Right lung (tissue), 5 donors: ENCODE results near the gene SLC25A21. TPM values are rescaled to one million over a fixed set of nuclear protein-coding genes. Genes with fewer than 3 reads are reported as not detected.
"Not testable (repeated sequence)": the region's sequence is repeated elsewhere in the genome, so short reads cannot be mapped to it uniquely, and the experiment has no call there.

Experiments
- DNase-seq, 2 donors: peaks; one replicate each; pipeline ENCODE4 v3.0.0-alpha.2; 2013
- polyA plus RNA-seq, 5 donors: library from polyadenylated mRNA; unstranded; fragments of 120-200 nt; gene quantifications; one replicate each; pipeline versions ENCODE4 v1.2.1 to v1.2.3, GENCODE V29; 2013; ENCODE audit warnings: inconsistent platforms in 1 of 5, low replicate concordance in 1 of 5; ENCODE audit not compliant: insufficient read length in 5 of 5, insufficient read depth in 1 of 5

Gene SLC25A21
- polyA plus RNA-seq, 5 donors: 1.5 to 3.1 (median 2.7) TPM

DNA sequence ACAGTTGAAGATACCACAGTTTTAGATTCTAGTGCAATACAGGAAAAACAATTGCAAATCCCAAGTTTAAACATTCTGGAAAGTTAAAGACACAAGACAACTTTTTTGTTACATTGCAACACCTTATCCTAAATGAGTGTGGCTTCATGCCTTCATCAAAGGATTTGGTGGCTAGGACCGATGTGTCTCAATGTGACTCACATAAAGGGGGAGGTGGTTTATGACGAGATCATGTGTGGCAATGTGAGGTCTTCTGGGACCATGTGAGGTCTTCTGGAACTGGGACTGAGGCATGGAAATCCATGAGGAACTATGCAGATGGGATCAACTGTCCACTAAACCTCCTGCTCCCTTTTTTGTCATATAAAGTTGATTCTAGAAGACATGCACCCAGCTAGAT, 344.5 kb downstream of the SLC25A21 start:
- DNase-seq: no peak

DNA sequence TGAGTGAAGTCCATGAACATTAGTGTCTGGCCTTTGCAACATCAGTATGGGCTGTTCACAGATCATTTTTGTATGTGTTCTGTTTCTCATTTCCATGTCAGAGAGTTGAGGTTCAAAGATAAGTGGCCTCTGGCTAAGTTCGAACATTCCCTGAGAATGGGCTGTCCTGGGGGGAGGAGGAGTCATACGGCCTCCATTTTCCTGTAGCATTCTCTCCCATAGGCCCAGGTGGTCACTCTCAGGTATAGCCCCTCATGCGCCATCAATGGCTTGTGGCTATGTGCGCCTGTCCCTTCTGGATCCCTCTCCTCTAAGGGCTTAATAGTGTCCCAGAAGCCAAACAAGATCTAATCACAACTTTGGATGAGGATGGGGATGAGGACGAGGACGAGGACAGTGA, 345.8 kb downstream of the SLC25A21 start:
- no peak for DNase-seq

DNA sequence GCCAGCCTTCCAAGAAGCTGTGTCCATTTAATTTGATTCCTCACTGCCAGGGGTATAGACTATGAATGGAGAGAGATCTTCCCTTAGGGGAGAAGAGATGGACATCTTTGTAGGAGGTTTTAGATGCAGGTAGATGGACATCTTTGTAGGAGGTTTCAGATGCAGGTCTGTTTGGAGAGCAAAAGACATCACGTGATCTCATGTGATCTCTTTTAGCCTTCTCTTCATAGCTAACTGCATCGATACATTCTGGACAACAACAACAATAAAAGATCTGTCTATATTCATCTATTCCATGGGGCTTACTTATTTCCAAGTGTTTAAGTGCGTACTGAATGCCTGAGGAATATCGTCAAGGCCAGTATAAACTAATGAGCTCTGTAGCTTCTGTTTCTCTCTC, 347.6 kb downstream of the SLC25A21 start:
- no peak for DNase-seq

DNA sequence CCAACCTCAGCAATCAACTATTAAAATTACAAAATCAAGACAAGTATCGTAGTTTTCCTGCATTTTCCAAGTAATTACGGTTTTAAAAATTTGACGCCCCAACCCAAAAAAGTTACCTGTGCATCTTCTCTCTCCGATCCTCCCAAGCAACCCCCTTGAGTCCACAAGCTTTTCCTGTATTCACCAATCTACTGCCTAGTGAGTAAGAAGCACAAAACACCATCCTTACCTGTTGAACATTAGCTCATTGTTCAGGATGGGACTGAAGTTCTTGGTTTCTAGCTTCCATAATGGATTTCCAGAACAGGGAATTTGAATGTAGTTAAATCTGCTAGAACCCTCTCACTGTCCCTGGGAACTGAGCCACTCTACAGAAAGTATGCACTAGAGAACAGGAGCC, 348.8 kb downstream of the SLC25A21 start:
- DNase-seq: no peak

DNA sequence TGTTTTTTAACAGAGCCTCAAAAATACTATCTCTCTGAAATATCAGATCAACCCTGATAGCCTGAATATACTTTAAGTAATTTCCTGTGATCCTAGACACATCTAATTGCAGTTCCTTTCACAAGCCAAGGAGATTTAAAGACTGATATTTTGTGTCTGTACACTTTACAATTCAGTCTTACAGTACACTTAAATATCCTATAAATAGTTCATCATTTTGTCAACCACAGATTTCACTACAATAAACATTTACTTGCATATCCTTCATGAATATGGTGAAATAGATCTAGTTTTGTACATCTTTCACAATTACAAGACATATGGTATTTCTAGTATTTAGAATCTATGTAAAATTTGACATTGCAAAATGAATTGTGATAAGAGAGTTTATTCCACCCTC, 349.7 kb downstream of the SLC25A21 start:
- no peak for DNase-seq

- DNase-seq: no peak
These were observed 351.5 kb downstream of the SLC25A21 start for GRCh38 chr14:36820901-36821300.

GRCh38 chr14:36820111-36820709, 352.2 kb downstream of the SLC25A21 start:
- no peak for DNase-seq

DNA sequence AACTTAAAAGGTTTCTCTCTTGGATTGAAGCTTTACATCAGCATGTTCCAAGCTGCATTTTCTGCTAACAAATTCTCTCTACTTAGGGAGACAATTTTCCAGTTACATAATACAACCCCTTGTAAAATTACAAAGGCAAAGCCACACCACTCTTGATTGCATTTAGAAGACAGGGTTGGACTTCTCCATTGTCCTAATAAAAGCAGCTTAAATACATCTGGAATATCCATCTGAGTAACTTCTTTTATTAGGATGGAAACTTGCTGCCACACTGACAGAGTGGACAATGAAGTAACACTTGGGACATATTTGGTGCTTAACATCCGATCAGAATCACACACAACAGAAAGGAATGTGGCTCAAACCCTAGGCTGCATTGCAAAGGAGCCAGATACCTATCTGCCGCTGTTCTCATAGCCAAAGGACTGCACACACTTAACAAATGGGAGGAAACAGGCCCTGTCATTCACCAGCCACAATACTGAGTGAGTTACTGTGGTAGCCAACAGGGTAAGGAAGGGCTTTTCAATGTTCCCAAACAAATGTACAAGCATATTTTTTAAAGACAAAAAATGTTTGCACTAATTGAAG, 353.5 kb downstream of the SLC25A21 start:
- no peak for DNase-seq

GRCh38 chr14:36818246-36818645, 354.2 kb downstream of the SLC25A21 start:
- DNase-seq: no peak

GRCh38 chr14:36817071-36817930, 355.1 kb downstream of the SLC25A21 start:
- no peak for DNase-seq

GRCh38 chr14:36816481-36816880, 355.9 kb downstream of the SLC25A21 start:
- no peak for DNase-seq

DNA sequence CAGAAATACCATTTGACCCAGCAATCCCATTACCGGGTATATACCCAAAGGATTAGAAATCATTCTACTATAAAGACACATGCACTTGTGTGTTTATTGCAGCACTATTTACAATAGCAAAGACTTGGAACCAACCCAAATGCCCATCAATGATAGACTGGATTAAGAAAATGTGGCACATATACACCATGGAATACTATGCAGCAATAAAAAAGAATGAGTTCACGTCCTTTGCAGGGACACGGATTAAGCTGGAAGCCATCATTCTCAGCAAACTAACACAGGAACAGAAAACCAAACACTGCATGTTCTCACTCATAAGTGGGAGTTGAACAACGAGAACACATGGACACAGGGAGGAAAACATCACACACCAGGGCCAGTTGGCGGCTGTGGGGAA, 357.6 kb downstream of the SLC25A21 start:
- not testable (repeated sequence) for DNase-seq

- no peak for DNase-seq
These were observed 362.2 kb downstream of the SLC25A21 start for GRCh38 chr14:36810209-36810608.

DNA sequence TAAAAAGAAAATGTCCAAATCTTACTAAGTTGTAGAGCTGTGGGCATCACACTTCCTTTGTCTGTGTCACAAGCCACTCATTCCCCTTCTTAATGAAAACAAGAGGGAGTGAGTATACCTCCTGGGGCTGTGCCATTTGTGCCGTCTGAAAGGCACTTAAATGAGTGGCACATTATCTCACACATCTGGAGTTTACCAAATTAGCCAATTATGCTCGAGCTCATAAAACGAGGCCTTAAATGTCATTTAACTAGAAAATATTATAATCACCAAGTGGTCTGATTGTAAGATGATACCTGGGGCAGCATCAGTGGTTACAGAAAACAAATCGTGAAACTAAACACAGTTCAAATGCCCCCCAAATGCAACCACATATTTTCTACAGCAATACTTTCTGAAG, 364.7 kb downstream of the SLC25A21 start:
- no peak for DNase-seq

- no peak for DNase-seq
These were observed 367.3 kb downstream of the SLC25A21 start for GRCh38 chr14:36805131-36805559.

DNA sequence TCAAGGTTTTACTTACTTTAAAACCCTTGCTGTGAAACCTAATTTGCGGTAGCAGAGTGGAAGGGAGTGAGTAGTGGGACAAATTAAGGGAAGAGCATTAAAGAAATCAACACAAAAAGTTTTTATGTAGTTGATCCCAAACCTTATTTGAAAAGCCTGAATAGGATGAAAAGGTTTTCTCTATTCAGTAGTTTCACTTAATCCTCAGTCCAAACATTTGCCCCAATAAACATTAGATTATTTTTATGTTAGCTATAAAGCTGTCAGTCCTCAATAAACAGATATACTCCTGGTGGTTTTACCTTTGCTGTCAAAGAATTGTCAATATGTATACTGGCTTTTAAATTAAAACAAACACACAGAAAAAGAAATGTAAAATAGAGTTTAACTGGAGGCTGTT, 374.8 kb downstream of the SLC25A21 start:
- no peak for DNase-seq

DNA sequence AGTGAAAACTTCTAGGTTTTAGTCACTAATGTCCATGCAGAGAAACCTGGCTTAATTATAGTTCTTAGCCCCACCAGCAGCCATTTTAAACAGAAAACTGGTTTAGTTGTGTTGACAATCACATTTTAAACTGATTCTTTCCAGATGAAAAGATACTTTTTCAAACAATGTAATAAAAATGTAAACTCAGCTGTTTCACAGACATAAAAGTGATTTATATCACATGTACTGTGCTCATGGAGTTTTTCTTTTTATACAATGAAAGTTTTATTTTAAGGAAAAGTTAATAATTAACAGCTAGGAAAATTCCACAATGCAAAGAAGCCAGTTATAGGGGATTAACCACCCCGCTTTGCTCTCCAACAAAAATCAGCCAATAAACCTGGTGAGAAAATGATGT, 381.0 kb downstream of the SLC25A21 start:
- no peak for DNase-seq

DNA sequence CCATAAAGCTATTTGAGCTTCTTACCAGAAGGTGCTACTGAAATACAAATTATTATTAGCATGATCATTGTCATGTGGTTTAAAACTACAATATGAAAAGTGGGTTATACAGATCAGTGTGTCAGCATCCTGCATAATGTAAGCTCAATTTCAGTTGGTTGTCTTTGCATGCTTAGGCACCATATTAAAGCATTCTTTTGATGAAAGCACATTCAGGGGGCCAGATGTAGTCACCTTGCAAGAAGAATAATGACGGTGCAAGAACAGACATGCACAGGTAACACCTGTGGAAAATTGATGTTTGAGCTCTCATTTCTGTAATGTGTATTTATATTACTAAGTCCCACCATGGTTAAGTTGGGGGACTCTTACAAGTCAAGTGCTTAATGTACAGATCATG, 386.9 kb downstream of the SLC25A21 start:
- no peak for DNase-seq

DNA sequence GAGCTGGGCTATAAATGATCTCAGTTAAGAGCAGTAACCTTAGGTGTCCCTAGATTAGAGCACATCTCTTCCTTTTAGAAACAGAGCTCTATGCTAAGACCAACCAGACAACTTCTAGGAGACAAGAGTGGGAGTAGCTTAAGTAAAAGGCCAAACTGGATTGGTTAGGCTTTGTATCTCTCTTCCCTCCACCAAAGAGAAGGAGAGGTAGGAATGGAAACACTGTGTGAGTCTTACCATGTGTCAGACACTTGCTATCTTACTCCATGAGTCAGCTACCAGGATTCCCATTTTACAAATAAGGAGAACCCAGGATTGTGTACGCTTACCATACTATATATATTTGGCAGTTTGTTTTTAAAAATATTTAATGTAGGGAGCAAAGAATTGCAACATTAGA, 387.9 kb downstream of the SLC25A21 start:
- DNase-seq: no peak

- DNase-seq: no peak
These were observed 390.5 kb downstream of the SLC25A21 start for GRCh38 chr14:36781897-36782296.

GRCh38 chr14:36773558-36773957, 398.8 kb downstream of the SLC25A21 start:
- no peak for DNase-seq

- DNase-seq: no peak
These were observed 399.3 kb downstream of the SLC25A21 start for GRCh38 chr14:36773136-36773540.

DNA sequence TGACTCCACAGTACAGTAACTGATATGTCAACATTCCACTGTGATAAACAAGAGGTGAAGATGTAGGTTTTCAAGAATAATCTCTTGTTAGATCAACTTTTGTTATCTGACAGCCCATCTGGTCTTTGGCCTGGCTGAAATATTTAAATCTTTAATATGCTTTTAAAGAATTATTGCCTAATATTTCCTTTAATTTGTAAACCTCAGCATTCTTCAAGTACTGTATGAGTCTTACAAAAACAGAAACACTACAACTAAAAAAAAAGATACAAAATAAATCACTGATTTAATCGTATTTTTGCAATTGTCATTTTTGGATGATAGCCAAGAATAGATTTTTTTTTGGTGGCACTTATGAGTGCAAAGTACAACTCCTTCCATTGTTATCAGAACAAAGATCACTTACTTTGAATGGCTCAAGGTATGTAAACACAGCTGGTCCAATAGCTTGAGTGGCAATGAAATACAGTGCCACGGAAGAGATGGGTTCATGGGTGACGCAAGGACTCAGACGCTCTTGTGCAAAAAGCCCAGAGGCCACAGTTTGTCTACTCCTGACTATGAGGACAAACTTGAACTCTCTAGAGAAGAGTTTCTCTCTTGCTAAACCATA, 401.3 kb downstream of the SLC25A21 start:
- peak; percentile 12 to 15 for DNase-seq
